Naive thymus-derived CD4-positive, alpha-beta T cell (primary cell): ENCODE data around the gene ANO9. TPM values are rescaled to one million over a fixed set of nuclear protein-coding genes. Genes with fewer than 3 reads are reported as not detected.

Source experiments
- ATAC-seq: fragments of 150-1000 bp; cut with Tn5 transposase; 2 replicates; pipeline ENCODE4 v1.10.0; 2021; ENCODE audit warnings: mild to moderate bottlenecking, moderate library complexity
- CTCF ChIA-PET: fragments of 350-600 bp; sonication (Branson Sonifier 250); formaldehyde crosslinking; loops from one replicate; lab custom pipeline; 2021; ENCODE audit warnings: antibody characterized with exemption; lab: Charles Lee
- POLR2A ChIA-PET: fragments of 350-600 bp; sonication (Branson Sonifier 250); formaldehyde crosslinking; loops from one replicate; lab custom pipeline; 2021; ENCODE audit warnings: antibody characterized with exemption, inconsistent platforms; lab: Charles Lee
- DNase-seq, 9 donors: peaks; one replicate each; pipeline versions ENCODE4 v3.0.0 to v3.0.0-alpha.2; 2020 to 2022; ENCODE audit warnings: mixed read lengths in 1 of 9
- H3K27ac ChIP-seq: one replicate; pipeline ENCODE4 v1.7.0; 2013; ENCODE audit warnings: mild to moderate bottlenecking, low read depth, low read length, moderate library complexity
- H3K27me3 ChIP-seq, 2 donors: one replicate each; pipeline ENCODE4 v1.7.0; 2013; ENCODE audit warnings: low read length in 2 of 2, mild to moderate bottlenecking in 2 of 2, moderate library complexity in 2 of 2; ENCODE audit not compliant: control insufficient read depth in 2 of 2, insufficient read depth in 2 of 2
- H3K36me3 ChIP-seq, 3 experiments: 1 replicate in 2 of 3; 2 replicates in 1 of 3; pipeline ENCODE4 v1.7.0; 2013; ENCODE audit warnings: low read length in 3 of 3, mild to moderate bottlenecking in 3 of 3, moderate library complexity in 1 of 3; ENCODE audit not compliant: insufficient read depth in 3 of 3, control insufficient read depth in 2 of 3
- H3K4me1 ChIP-seq, 2 donors: one replicate each; pipeline ENCODE4 v1.7.0; 2013; ENCODE audit warnings: low read length in 2 of 2, mild to moderate bottlenecking in 2 of 2, moderate library complexity in 1 of 2; ENCODE audit not compliant: control insufficient read depth in 2 of 2, insufficient read depth in 2 of 2
- H3K4me3 ChIP-seq: 2 replicates; pipeline ENCODE4 v1.7.0; 2013; ENCODE audit warnings: mild to moderate bottlenecking, low read length
- H3K9me3 ChIP-seq, 3 experiments: 1 replicate in 2 of 3; 2 replicates in 1 of 3; pipeline ENCODE4 v1.7.0; 2013; ENCODE audit warnings: low read length in 3 of 3; ENCODE audit not compliant: control insufficient read depth in 2 of 3
- H3K27ac Mint-ChIP-seq, 9 donors: one replicate each; pipeline ENCODE4 v1.8.0; 2020 to 2022; ENCODE audit warnings: mixed read lengths in 9 of 9, mild to moderate bottlenecking in 8 of 9, moderate library complexity in 5 of 9, inconsistent platforms in 2 of 9
- H3K27me3 Mint-ChIP-seq, 5 donors: one replicate each; pipeline ENCODE4 v1.8.0; 2021 to 2022; ENCODE audit warnings: mixed read lengths in 5 of 5, mild to moderate bottlenecking in 1 of 5
- H3K36me3 Mint-ChIP-seq, 5 donors: one replicate each; pipeline ENCODE4 v1.8.0; 2020 to 2022; ENCODE audit warnings: mixed read lengths in 5 of 5, mild to moderate bottlenecking in 3 of 5, inconsistent platforms in 1 of 5
- H3K4me1 Mint-ChIP-seq, 7 donors: one replicate each; pipeline ENCODE4 v1.8.0; 2020 to 2022; ENCODE audit warnings: mixed read lengths in 7 of 7, mild to moderate bottlenecking in 3 of 7, inconsistent platforms in 1 of 7
- H3K4me3 Mint-ChIP-seq, 10 donors: one replicate each; pipeline ENCODE4 v1.8.0; 2020 to 2022; ENCODE audit warnings: mild to moderate bottlenecking in 10 of 10, mixed read lengths in 10 of 10, moderate library complexity in 6 of 10, inconsistent platforms in 2 of 10
- H3K9me3 Mint-ChIP-seq, 11 donors: one replicate each; pipeline ENCODE4 v1.8.0; 2020 to 2022; ENCODE audit warnings: mixed read lengths in 11 of 11, mild to moderate bottlenecking in 4 of 11, inconsistent platforms in 1 of 11, moderate library complexity in 1 of 11
- intact Hi-C, 2 donors: fragments of 100-400 bp; cut with micrococcal nuclease; formaldehyde crosslinking; loops; one replicate each; pipeline ENCODE4 v1.15.1; 2023
- polyA plus RNA-seq, 2 donors: library from polyadenylated mRNA; unstranded; fragments of 300-500 nt; fragmentation: Illumina TruSeq; gene quantifications; one replicate each; pipeline ENCODE4 v1.2.3, GENCODE V29; 2021
- total RNA-seq, 6 experiments: library from RNA in 5 of 6; stranded (reverse) in 5 of 6; gene quantifications; 1 replicate in 5 of 6; 2 replicates in 1 of 6; pipeline ENCODE4 v1.2.3 and lab custom pipeline; 2021 to 2026

The ANO9 gene
- total and polyA plus RNA-seq, 7 experiments from 2014 or later = 9.0 to 107 (median 92.2) TPM

GRCh38 chr11:450809-451451, 9.1 kb upstream of the ANO9 start:
- no peaks in the 10 kb centered on the region for H3K9me3 Mint-ChIP-seq
- ATAC-seq (peak; percentile 50), DNase-seq (peak; percentile 48 to 88 (median 85))
- no peaks in the 10 kb centered on the region for H3K27me3 ChIP-seq
- ChIA-PET POLR2A (interaction anchor here (1.0 to 8.9 kb wide), 10 partner anchors 12 to 243 kb away, joined by 3 to 109 read pairs (median 6); partner anchors contain the start of genes BET1L, PSMD13, RIC8A and RNH1), CTCF (interaction anchor here (0.6 to 7.1 kb wide), 12 partner anchors 13 to 202 kb away, joined by 3 to 42 read pairs (median 5); partner anchors contain the start of gene SIGIRR)
- peak overlapping the region; percentile 85 to 98 (median 95) for H3K27ac Mint-ChIP-seq
- peak overlapping the region; percentile 86 for H3K4me3 ChIP-seq
- peaks cover 0 to 10% (median 8%) of the 10 kb centered on the region in 5 donors for H3K36me3 Mint-ChIP-seq
- no peaks in the 10 kb centered on the region for H3K9me3 ChIP-seq
- peaks cover 0 to 18% (median 2%) of the 10 kb centered on the region in 3 experiments for H3K36me3 ChIP-seq
- peaks cover 0 to 2% (median 0%) of the 10 kb centered on the region in 5 donors for H3K27me3 Mint-ChIP-seq
- peak overlapping the region; percentile 98 for H3K27ac ChIP-seq
- intact Hi-C loops = loop anchor here (1.0 to 10.0 kb wide), 12 partner anchors 55 to 274 kb away; partner anchors contain the start of genes BET1L (in 1 of the 2), DEAF1 (in 1 of the 2), HRAS (in 1 of the 2) and IFITM1 (in 1 of the 2)
- peak overlapping the region; percentile 92 to 100 (median 96) for H3K4me3 Mint-ChIP-seq
- H3K4me1 ChIP-seq = peaks cover 16 to 28% of the 10 kb centered on the region in 2 donors
- H3K4me1 Mint-ChIP-seq = peaks cover 19 to 37% (median 32%) of the 10 kb centered on the region in 7 donors

- ChIA-PET POLR2A (interaction anchor here (0.6 to 8.9 kb wide), 14 partner anchors 11 to 242 kb away, joined by 3 to 109 read pairs (median 4); partner anchors contain the start of genes BET1L, PSMD13, RIC8A and RNH1), CTCF (interaction anchor here (0.8 to 7.1 kb wide), 17 partner anchors 12 to 276 kb away, joined by 3 to 42 read pairs (median 3); partner anchors contain the start of gene SIGIRR)
- intact Hi-C loops = loop anchor here (1.0 to 10.0 kb wide), 10 partner anchors 56 to 275 kb away; partner anchors contain the start of genes BET1L (in 1 of the 2), DEAF1 (in 1 of the 2), HRAS (in 1 of the 2) and IFITM1 (in 1 of the 2)
- Mint-ChIP-seq H3K4me1 (peaks cover 12 to 32% (median 26%) of the 10 kb centered on the region in 7 donors), H3K27ac (peak within 1 kb of the TSS; percentile 85 to 98 (median 96)), H3K4me3 (peak within 1 kb of the TSS; percentile 92 to 100 (median 96)), H3K36me3 (peaks cover 0 to 10% (median 8%) of the 10 kb centered on the region in 5 donors), H3K27me3 (peaks cover 0 to 2% (median 0%) of the 10 kb centered on the region in 5 donors), H3K9me3 (no peaks in the 10 kb centered on the region)
- ATAC-seq = peak; percentile 87
- H3K27ac ChIP-seq = peak within 1 kb of the TSS; percentile 98
- H3K9me3 ChIP-seq = no peaks in the 10 kb centered on the region
- peak; percentile 82 to 94 (median 91) for DNase-seq
- H3K27me3 ChIP-seq = no peaks in the 10 kb centered on the region
- H3K4me1 ChIP-seq = peaks cover 16 to 24% of the 10 kb centered on the region in 2 donors
- H3K4me3 ChIP-seq = peak within 1 kb of the TSS; percentile 86
- peaks cover 0 to 18% (median 2%) of the 10 kb centered on the region in 3 experiments for H3K36me3 ChIP-seq
Observed at GRCh38 chr11:449889-450808, 8.3 kb upstream of the ANO9 start, which contains the start of gene PTDSS2. TSS of gene PTDSS2 (plus strand) at chr11:450279. CDS start at chr11:450456, 177 bp downstream.

- intact Hi-C loops = loop anchor here (1.0 kb wide), 7 partner anchors 33 to 241 kb away; partner anchors contain the start of genes BET1L (in 1 of the 2), PSMD13 (in 1 of the 2), RIC8A (in 1 of the 2) and SIRT3 (in 1 of the 2)
- Histone ChIP-seq H3K9me3 (no peaks in the 10 kb centered on the region), H3K27me3 (no peaks in the 10 kb centered on the region), H3K27ac (peak overlapping the region; percentile 98), H3K36me3 (peaks cover 0 to 6% (median 0%) of the 10 kb centered on the region in 3 experiments), H3K4me1 (peaks cover 16 to 24% of the 10 kb centered on the region in 2 donors), H3K4me3 (peak overlapping the region; percentile 74)
- Mint-ChIP-seq H3K27ac (peak overlapping the region; percentile 79 to 98 (median 95)), H3K4me3 (peak overlapping the region; percentile 84 to 95 (median 89)), H3K4me1 (peaks cover 9 to 25% (median 22%) of the 10 kb centered on the region in 7 donors), H3K27me3 (peaks cover 0 to 7% (median 0%) of the 10 kb centered on the region in 5 donors), H3K9me3 (no peaks in the 10 kb centered on the region), H3K36me3 (peaks cover 0 to 4% (median 2%) of the 10 kb centered on the region in 5 donors)
- ATAC-seq (peak; percentile 86), DNase-seq (peak; percentile 86 to 98 (median 93))
- ChIA-PET POLR2A (interaction anchor here (0.6 to 8.9 kb wide), 19 partner anchors 9 to 274 kb away, joined by 3 to 109 read pairs (median 4); partner anchors contain the start of genes BET1L, HRAS, PHRF1 and RIC8A), CTCF (interaction anchor here (0.8 to 7.1 kb wide), 14 partner anchors 10 to 219 kb away, joined by 3 to 42 read pairs (median 3); partner anchors contain the start of genes PSMD13 and SIGIRR)
Observed at GRCh38 chr11:447923-448731, 6.3 kb upstream of the ANO9 start.

GRCh38 chr11:446891-447290, 5.1 kb upstream of the ANO9 start:
- no peaks in the 10 kb centered on the region for H3K36me3 ChIP-seq
- ATAC-seq (no peak), DNase-seq (no peak)
- Mint-ChIP-seq H3K4me1 (peaks cover 9 to 25% (median 22%) of the 10 kb centered on the region in 7 donors), H3K4me3 (peak overlapping the region in 4 of 10 donors; percentile 9 to 51 (median 30)), H3K36me3 (peaks cover 0 to 4% (median 0%) of the 10 kb centered on the region in 5 donors), H3K27ac (peak overlapping the region in 1 of 9 donors; percentile 29), H3K27me3 (peaks cover 0 to 7% (median 0%) of the 10 kb centered on the region in 5 donors), H3K9me3 (no peaks in the 10 kb centered on the region)
- H3K27ac ChIP-seq = no peak overlapping the region
- intact Hi-C loops = no loop called here
- H3K4me3 ChIP-seq = no peak overlapping the region
- H3K4me1 ChIP-seq = peaks cover 16 to 24% of the 10 kb centered on the region in 2 donors
- no peaks in the 10 kb centered on the region for H3K9me3 ChIP-seq
- ChIA-PET CTCF (interaction anchor here (0.7 to 7.1 kb wide), 3 partner anchors 41 to 196 kb away, joined by 4 to 42 read pairs (median 36); no protein-coding TSS in a partner anchor), POLR2A (interaction anchor here (1.1 to 8.9 kb wide), 4 partner anchors 8 to 239 kb away, joined by 4 to 109 read pairs (median 64); partner anchors contain the start of genes BET1L, RIC8A and SIGIRR)
- no peaks in the 10 kb centered on the region for H3K27me3 ChIP-seq
